HuH-7.5 (cell line): ENCODE data around the gene FLT3.
"Not testable (repeated sequence)": the region's sequence is repeated elsewhere in the genome, so short reads cannot be mapped to it uniquely, and the experiment has no call there.

Experiments
- DNase-seq: peaks from one replicate; pipeline ENCODE4 v3.0.0; 2011; ENCODE audit warnings: low spot score

Gene FLT3

DNA sequence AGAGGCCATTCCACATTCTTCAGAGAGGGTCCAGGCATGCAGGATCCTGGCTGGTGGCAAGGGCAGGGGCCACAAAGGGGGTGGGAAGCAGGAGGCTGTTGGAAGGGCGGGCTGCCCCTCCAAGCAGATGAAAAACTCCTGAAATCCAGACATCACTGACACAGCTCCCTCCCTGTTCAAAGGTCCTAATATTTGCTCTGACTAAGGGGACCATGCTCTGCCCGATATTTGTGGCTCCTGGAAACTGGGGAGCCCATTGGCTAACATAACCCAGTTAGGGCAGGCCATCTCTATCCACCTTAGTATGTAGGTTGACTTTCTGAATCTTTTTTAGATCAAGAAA lies 127.9 kb downstream of the FLT3 start:
- DNase-seq: no peak

DNA sequence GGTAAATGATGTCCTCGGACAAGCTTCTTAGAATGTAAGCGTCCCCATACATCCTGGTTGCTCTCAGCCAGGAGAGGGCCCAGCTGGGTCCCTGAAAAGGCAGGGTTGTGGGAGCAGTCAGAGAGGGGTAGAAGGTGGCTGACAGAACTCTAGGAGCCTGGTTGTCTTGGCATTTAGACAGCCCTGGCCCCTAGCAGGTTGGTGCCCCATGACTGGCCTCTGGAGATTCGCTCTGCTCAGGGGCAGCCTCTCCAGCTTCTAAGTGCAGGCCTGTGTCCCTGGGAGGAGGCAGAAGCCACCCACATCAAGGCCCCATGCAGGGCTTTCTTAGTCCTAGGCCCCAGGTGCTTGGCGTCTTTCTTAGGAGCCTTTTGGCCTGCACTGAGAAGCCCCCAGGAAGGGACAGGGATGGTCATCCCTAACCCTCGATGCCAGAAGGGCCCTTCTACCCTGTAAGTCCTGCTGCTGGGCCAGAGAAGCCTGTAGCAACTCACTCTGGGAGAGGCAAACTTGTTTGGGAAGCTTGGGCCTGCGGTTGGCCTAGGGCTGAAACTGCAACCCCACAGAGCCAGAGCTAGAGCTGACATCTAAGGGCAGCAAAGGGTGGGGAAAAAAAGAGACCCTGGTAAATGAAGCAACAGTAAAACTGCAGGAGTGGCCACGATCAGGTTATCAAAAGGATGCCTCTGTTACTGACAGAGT lies 128.4 kb downstream of the FLT3 start:
- no peak for DNase-seq

DNA sequence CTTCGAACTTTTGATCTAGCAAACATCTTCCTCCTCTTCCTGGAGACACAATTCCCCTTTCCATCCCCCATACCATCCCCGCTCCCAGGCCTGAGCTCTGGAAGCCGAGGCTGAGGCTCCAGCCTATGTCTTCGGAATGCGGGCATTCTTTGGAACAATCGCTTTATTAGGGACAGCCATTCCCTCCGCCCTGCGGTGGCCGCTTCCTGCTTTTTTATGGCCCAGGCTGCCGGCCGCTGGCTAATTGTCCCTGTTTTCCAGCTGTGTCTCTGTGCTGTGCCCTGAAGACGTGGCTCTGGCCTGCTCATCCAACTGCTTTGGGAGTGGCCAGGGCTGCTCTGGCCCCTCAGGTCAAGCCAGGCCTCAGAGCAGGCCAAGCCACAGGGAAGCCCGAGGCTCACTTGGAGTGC lies 129.1 kb downstream of the FLT3 start:
- DNase-seq: no peak

DNA sequence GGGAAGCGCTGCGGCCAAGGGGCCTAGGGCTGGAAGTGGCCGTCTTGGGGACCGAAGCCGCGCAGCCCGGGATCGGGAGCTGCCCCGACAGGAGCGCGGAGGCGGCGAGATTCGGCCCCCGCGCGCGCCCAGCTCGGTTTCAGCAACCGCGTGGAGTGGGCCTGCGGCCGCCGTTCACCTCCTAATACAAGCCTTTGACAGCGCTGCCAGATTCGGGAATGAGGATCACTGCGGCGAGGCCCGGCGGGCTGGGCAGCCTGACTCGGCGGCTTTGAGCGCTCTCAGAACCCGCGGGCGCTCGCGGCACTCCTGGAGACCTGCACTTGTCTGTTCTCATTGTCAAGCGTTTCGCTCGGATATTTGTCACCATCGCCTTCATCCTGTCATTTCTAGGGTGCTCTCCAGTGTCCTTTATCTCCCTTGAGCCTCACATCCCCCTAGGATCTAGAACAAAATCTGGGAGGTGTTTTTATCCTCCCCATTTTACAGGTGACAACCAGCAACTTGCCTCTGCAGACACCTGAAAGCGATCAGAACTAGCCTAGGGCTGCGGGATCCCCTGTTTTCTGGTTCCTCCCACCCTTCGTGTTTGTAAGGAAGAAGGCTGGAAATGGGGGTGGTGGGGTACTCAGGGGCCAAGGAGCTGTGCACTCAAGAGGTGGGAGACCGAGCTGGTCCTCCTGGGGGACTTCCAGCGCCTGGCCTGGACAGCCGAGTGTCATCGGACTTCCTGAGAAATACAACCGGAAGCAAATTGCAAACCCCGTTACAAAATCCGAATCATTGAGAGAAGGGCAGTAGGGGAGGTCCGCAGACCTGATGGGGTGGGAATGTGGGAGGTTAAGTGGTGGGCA lies 129.8 kb downstream of the FLT3 start:
- no peak for DNase-seq

DNA sequence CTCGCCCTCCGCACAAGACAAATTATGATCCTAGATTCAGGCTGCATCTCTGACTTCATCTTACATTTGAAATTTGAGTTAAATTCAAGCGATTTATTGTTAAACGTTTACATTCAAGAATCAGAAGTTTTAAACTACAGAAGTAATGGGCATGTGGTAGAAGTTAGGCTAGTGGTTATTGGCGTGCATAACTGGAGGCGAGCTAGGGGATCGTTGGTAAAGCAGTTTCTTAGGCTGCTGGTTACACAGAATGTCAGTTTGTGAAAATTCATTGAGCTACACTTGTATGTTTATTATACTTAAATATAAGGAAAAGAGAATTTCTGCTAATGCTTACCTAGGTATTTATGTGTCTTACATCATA lies 130.5 kb downstream of the FLT3 start:
- no peak for DNase-seq

DNA sequence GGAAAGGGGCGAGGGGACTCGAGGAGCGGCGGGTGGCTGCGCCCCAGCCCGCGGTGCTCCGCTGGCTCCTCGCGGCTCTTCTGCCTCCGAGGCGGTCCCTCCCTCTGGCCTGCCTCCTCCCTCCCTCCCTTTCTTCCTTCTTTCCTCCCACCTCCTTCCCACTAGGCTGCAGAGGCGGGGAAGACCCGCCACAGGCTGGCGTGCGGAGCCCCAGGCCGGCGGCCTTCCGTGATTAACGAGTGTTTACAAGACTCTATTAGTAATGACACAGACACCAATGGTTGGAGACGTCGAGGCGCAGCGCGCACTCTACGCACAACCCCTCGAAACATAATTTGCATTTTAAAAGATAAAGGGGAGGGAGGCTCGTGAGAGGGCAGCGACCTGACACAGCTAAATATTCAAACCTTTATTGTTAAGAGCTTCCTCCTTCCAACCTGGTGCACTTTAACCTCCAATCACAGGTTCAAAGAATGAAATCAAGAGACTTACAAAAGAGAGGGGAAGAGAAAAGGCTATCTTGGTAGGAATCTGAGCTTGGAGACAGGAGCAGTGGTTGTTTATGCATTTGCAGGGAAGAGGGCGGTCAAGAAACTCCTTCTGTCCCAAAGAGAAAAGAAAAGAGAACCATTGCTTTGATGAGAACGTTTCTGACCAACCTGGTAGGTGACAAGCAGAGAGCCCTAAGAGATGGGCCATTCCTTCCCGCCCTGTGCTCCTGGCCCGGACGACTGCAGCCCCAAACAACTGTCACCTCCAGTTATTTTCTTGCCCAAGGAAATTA lies 131.1 kb downstream of the FLT3 start, which contains the start of gene CDX2:
TSS of gene CDX2 (minus strand) at position 234 of the 784 bp plus-strand sequence. CDS start 309 bp downstream, outside the sequence.
- DNase-seq: peak; percentile 59

DNA sequence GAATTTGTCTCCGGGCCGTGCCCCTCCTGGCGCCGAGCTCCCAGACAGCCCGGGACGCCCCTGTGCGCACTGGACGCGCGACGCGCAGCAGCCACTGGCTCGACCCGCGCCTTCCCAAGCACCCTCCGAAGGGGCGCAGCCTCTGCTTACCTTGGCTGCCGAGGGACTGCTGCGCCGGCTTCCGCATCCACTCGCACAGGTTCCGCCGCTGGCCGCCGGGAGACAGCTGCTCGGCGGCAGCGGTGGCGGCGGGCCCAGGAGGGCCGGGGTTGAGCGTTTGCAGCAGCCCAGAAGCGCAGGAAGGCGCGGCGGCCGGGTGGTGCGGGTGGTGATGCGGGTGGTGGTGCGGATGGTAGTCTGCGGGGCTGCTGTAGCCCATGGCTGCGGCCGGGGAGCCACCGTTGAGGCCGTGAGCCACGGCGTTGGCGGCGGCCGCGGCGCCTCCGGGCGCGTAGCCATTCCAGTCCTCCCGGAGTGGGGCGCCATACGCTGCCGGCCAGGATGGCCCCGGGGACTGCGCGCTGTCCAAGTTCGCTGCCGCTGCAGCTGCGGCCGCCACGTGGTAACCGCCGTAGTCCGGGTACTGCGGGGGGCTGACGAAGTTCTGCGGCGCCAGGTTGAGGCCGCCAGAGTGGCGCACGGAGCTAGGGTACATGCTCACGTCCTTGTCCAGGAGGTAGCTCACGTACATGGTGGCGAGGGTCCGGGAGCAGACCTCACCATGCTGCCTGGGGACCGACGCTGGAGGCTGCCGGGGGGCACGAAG lies 131.9 kb downstream of the FLT3 start:
- peak; percentile 65 for DNase-seq

DNA sequence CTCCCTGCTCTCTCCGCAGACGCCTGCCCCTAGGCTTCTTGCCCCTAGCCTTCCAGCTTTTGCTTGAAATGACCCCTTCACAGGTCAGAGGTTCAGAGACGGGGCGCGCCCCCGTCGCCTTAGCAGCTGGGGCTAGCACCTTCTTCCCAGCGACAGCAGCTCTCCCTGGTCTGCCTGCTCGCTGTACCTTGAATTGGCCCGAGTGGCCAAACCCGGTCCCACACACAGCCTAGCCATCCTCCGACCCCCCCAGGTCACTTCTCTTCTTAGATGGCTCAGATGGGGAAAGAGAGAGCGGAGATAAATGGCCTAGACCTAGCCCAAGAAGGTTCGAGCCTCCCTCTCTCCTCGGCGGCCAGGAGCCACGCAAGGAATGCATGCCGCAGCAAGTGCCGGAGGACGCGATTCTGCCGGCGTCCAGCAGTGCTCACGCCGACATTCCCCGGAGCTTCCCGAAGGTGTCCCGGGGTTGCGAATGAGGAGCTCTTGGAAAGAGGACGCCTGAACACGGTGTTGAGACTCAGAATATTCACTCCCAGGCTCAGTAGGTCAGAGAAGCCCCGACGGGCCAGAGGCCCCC lies 132.6 kb downstream of the FLT3 start:
- peak; percentile 52 for DNase-seq

DNA sequence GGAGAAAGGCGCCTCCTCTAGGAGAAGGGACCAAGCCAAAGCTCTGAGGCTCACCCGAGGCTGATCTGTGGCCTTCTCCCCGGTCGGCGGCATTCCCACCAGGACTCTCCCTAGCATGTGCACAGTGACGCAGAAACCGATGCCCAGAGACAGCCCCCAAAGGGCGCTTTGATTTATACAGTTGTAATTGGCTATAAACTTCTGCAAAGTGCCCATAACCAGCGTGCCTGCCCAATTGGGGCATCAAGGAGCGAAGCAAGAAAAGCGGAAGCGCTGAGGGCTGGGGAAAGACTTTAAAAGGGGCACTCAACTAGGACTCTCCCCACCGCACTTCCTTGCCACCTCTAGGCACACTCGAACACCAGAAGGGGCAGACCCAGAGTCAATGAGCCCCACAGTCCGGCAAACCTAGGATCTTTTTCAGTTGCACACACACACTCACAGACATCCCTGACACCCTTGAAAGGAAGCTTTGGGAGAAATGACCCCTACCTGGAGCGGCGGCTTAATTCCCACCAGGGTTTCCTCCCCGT lies 133.1 kb downstream of the FLT3 start:
- DNase-seq: no peak

DNA sequence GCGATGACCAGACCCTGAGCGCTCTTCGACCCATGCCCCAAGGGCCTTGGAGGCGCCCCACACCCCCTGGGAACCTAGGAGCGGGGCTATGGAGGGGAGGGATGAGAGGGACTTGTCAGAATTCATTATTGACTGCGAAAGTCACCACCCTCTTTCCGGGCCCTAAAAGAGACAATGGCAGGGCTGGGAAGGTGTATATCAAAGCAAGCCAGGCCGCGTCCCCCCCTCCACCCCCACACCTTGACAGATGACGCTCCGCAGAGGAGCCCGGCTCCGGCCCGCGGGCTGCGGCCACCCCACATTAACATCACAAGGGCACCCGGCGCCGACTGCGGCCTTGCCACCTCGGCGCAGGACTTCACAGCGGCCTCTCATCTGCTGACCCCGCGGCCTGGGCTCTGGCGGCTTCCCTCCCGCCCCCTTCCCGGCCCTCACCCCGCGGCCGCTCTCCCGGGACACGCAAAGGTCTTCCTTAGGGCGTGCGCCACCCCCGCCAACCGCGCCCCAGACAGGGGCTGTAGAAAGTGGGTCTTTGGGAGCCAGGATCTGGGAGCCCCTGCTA lies 133.7 kb downstream of the FLT3 start:
- DNase-seq: no peak

DNA sequence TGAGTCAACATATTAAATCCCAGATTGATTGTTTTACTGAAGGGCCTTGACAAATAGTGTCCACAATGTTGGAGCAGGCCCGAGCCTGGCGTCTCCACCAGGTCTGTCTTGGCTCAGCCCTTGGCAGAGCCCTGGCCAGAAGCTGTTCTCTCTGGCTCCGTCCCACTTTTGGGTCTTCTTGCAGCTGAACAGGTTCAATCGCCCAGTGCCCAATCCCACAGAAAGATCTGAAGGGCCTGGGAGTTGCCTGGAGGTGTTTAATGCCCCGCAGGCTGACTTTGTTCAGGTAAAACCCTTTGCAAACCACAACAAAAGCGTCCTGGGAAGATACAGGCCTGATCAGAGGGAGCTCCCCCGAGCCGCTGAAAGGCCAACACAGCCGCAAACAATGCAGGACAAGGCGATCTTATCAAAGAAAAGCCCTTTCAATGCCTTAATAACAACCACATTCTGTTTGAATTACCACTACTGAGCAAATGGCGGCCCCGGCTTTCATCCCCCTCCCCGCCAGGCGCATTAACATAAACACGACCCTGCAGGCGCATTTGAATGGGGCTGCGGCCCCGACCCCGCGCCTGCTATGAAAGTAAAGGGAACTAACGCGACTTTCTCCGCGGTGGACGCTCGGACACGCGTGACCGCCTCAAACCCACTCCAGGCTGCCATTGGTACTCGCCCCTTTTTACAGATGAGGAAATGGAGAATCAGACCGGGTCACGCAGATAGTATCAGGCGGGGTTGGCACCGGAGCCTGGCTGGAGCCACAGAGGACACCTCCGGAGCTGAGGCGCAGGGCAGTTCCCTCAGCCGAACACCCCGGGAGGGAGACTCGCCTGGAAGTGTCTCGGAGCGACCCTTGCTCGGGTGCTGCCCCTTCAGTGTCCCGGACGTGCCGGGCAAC lies 134.4 kb downstream of the FLT3 start:
- no peak for DNase-seq

DNA sequence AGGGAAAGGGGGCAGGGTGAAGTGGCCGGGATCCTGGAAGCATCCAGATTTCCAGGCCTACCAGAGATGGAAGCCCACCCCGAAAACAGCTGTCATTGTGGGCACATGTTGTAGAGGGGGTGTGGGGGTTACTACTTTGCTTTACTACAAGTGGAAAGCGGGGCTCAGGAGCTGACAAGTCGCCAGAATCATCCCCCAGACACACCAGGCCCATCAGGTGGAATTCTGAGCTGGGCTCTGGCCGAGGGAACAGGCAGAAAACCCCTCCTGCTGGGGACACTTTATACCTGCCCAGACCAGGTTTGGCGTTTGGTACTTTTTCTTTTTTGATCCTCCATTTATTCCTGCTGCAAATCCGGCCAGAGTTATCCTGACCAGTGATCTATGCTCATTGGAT lies 135.0 kb downstream of the FLT3 start:
- no peak for DNase-seq

DNA sequence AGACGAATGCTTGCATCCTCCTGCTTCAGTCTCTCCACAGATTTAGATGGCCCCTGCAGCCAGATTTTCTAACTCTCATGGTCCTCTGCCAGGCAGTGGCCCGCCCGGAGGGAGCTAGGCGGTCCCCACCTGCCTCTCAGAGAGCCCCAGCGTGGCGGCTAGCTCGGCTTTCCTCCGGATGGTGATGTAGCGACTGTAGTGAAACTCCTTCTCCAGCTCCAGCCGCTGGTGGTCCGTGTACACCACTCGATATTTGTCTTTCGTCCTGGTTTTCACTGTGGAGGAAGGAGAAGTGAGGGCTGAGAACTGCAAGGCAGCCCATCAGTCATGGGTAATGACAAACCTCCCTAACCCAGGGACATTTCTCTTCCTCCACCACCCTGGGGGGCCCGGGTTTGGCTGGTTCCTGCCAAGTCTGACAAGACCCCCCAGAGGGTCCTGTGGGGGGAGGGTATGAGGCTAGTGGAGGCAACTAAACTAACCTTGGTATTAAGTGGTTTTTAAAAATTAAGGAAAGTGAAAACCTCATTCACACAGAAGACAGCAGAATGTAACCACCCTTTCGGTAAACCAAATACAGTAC lies 135.5 kb downstream of the FLT3 start:
- no peak for DNase-seq

DNA sequence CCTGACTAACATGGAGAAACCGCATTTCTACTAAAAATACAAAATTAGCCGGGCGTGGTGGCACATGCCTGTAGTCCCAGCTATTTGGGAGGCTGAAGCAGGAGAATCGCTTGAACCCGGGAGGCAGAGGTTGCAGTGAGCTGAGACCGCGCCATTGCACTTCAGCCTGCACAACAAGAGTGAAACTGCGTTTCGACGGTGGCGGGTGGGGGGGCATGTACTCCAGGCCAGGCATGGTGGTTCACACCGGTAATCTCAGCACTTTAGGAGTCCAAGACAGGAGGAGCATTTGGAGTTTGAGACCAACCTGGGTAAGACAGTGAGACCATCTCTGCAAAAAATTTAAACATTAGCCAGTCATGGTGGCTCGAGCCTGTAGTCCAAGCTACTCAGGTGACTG lies 136.2 kb downstream of the FLT3 start:
- DNase-seq: not testable (repeated sequence)

DNA sequence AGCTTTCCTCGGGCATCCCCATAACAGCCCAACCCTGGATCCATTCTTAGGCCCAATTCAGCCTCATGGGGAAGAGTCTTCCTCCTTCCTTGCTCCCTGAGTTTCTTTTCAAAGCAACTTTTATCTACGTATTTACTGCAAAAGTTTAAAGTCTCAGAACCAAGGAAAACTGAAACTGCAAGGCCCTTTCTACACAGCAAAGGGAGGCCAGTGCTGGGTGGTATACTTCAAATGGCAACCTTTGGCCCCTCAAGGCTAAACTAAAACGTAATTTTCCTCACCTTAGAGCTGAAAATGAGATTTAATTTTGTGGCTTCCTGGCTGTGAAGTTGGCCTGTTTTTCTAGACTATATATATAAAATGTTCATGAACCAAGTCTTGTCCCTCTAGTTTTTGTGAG lies 136.9 kb downstream of the FLT3 start:
- no peak for DNase-seq

DNA sequence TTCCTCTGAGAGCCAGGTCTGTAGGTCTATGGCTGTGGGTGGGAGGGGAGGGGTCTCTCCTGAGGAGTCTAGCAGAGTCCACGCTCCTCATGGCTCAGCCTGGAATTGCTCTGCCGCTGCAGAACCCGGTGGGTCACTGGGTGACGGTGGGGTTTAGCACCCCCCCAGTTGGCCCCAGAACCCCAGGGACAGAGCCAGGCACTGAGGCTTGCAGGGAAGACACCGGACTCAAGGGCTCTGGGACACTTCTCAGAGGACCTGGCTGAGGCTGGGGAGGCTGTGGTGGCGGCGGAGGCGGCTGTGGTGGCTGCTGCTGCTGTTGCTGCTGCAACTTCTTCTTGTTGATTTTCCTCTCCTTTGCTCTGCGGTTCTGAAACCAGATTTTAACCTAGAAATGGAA lies 137.4 kb downstream of the FLT3 start:
- no peak for DNase-seq

DNA sequence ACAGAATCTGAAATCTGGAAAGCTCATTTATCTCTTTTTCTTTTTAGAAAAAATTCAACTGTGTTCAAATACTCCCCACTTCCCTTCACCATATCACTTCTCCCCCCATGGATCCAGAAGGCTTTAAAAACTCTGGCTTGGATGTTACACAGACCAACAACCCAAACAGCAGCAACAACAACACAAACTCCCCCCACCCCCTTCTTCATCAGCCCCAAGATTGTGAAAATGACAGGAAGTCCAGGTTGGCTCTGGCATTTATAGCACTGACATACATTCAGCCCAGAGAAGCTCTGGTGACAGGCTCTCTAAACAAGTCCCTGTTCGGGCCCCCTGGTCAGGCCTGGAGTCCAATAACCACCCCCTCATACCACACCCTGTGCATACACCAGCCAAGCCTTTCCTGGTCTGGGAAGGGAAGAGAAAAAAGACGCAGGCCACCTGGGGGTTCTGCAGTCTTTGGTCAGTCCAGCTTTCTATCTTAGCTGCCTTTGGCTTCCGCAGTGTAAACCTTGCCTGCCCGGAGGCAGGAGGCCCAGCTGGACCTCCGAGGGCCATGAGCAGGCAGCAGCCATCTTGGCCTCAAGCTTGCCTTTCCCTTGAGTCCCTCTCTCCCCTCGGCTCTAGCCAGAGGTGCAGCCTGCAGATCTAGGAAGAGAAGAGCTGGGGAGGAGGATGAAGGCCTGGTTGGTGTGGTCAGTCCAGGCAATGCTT lies 138.1 kb downstream of the FLT3 start:
- DNase-seq: peak; percentile 62

DNA sequence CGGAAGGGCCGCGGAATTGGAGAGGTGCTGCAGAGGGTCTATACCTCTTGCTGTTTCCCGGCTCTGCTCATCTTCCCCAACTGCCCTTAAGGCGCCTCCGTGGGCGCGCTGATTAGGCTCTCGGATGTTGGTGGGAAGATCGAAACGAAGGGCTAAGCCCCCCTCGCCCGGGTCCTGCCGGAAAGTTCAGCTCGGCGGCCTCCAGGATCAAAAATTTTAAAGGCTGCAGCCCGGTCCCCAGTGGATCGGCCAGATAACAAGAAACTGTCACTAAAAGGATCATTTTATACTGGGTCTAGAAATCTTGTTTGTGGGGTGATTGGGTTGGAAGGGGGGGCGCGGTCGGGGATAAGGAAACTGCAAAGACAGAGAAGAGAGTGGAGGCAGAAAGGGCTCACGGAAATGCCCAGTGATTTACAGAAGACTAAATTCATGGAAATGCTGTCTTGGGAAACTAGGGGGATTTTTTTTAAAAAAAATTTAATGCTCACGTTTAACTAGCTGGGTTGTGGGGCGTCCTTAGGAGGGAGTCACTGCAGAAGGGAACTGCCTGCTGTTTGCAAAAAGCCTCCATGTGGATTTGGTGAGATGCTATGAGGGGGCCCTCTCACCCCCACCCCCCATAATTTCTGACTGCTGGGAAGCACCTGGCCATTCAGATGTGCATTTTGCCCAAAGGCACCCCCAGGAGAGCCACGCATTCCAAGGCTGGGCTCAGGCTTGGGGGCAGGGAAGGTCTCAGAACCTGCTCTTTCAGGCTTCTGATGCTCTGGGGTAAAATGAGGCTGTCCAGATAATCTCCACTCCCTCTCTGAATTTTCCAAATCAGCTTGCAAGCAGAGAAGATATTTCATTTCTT lies 138.9 kb downstream of the FLT3 start:
- no peak for DNase-seq
